ENCODE data around the gene CLPTM1. TPM values are rescaled to one million over a fixed set of nuclear protein-coding genes. Genes with fewer than 3 reads are reported as not detected.

Gene CLPTM1
- total and polyA plus RNA-seq, 2 experiments from 2014 or later = 41.6 to 71.5 TPM

DNA sequence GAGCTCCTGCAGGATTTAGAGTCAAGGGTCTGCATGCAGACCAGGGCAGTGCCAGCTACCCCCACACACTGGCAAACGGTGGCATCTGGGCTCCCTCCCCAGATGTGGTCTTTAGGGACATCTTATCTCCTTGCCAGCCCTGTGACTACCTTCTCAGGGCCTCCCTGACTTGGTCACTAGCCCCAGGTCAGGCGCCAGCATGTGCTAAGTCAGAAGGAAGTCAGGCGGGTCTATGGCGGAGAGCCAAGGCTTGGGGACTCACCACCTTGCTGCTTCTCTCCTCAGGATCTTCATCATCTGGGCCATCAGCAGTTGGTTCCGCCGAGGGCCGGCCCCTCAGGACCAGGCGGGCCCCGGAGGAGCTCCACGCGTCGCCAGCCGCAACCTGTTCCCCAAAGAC lies 17.6 kb downstream of the CLPTM1 start (continued):
- TF ChIP-seq, protein P1, sequence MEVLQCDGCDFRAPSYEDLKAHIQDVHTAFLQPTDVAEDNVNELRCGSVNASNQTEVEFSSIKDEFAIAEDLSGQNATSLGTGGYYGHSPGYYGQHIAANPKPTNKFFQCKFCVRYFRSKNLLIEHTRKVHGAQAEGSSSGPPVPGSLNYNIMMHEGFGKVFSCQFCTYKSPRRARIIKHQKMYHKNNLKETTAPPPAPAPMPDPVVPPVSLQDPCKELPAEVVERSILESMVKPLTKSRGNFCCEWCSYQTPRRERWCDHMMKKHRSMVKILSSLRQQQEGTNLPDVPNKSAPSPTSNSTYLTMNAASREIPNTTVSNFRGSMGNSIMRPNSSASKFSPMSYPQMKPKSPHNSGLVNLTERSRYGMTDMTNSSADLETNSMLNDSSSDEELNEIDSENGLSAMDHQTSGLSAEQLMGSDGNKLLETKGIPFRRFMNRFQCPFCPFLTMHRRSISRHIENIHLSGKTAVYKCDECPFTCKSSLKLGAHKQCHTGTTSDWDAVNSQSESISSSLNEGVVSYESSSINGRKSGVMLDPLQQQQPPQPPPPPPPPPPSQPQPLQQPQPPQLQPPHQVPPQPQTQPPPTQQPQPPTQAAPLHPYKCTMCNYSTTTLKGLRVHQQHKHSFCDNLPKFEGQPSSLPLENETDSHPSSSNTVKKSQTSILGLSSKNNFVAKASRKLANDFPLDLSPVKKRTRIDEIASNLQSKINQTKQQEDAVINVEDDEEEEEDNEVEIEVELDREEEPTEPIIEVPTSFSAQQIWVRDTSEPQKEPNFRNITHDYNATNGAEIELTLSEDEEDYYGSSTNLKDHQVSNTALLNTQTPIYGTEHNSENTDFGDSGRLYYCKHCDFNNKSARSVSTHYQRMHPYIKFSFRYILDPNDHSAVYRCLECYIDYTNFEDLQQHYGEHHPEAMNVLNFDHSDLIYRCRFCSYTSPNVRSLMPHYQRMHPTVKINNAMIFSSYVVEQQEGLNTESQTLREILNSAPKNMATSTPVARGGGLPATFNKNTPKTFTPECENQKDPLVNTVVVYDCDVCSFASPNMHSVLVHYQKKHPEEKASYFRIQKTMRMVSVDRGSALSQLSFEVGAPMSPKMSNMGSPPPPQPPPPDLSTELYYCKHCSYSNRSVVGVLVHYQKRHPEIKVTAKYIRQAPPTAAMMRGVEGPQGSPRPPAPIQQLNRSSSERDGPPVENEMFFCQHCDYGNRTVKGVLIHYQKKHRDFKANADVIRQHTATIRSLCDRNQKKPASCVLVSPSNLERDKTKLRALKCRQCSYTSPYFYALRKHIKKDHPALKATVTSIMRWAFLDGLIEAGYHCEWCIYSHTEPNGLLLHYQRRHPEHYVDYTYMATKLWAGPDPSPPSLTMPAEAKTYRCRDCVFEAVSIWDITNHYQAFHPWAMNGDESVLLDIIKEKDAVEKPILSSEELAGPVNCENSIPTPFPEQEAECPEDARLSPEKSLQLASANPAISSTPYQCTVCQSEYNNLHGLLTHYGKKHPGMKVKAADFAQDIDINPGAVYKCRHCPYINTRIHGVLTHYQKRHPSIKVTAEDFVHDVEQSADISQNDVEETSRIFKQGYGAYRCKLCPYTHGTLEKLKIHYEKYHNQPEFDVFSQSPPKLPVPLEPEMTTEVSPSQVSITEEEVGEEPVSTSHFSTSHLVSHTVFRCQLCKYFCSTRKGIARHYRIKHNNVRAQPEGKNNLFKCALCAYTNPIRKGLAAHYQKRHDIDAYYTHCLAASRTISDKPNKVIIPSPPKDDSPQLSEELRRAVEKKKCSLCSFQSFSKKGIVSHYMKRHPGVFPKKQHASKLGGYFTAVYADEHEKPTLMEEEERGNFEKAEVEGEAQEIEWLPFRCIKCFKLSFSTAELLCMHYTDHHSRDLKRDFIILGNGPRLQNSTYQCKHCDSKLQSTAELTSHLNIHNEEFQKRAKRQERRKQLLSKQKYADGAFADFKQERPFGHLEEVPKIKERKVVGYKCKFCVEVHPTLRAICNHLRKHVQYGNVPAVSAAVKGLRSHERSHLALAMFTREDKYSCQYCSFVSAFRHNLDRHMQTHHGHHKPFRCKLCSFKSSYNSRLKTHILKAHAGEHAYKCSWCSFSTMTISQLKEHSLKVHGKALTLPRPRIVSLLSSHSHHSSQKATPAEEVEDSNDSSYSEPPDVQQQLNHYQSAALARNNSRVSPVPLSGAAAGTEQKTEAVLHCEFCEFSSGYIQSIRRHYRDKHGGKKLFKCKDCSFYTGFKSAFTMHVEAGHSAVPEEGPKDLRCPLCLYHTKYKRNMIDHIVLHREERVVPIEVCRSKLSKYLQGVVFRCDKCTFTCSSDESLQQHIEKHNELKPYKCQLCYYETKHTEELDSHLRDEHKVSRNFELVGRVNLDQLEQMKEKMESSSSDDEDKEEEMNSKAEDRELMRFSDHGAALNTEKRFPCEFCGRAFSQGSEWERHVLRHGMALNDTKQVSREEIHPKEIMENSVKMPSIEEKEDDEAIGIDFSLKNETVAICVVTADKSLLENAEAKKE (CRISPR knock-in tag; IDR thresholded peaks at IDR 0.05) = no peak
- TF ChIP-seq EZH2phosphoT487 (IDR thresholded peaks at IDR 0.05; ENCODE audit: unreplicated experiment) = no peak
- no peak for TF ChIP-seq NANOG (IDR thresholded peaks at IDR 0.05; ENCODE audit: borderline replicate concordance)
- TF ChIP-seq, protein P2, sequence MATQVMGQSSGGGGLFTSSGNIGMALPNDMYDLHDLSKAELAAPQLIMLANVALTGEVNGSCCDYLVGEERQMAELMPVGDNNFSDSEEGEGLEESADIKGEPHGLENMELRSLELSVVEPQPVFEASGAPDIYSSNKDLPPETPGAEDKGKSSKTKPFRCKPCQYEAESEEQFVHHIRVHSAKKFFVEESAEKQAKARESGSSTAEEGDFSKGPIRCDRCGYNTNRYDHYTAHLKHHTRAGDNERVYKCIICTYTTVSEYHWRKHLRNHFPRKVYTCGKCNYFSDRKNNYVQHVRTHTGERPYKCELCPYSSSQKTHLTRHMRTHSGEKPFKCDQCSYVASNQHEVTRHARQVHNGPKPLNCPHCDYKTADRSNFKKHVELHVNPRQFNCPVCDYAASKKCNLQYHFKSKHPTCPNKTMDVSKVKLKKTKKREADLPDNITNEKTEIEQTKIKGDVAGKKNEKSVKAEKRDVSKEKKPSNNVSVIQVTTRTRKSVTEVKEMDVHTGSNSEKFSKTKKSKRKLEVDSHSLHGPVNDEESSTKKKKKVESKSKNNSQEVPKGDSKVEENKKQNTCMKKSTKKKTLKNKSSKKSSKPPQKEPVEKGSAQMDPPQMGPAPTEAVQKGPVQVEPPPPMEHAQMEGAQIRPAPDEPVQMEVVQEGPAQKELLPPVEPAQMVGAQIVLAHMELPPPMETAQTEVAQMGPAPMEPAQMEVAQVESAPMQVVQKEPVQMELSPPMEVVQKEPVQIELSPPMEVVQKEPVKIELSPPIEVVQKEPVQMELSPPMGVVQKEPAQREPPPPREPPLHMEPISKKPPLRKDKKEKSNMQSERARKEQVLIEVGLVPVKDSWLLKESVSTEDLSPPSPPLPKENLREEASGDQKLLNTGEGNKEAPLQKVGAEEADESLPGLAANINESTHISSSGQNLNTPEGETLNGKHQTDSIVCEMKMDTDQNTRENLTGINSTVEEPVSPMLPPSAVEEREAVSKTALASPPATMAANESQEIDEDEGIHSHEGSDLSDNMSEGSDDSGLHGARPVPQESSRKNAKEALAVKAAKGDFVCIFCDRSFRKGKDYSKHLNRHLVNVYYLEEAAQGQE (IDR thresholded peaks at IDR 0.05; ENCODE audit: unreplicated experiment) = no peak
- TF ChIP-seq ZNF114 (CRISPR knock-in tag; IDR thresholded peaks at IDR 0.05) = no peak
- no peak for TF ChIP-seq JUNB (IDR thresholded peaks at IDR 0.05; ENCODE audit: unreplicated experiment)

Measured in GM23338 (cell line).